Measurements from ENCODE around the gene ZDHHC14.
"Not testable (repeated sequence)": the region's sequence is repeated elsewhere in the genome, so short reads cannot be mapped to it uniquely, and the experiment has no call there.

The ZDHHC14 gene

GRCh38 chr6:157586088-157586414 is 205.1 kb downstream of the ZDHHC14 start:
- no peak for TF ChIP-seq ZNF274 (IDR thresholded peaks at IDR 0.05; ENCODE audit: low read depth, low read length)

GRCh38 chr6:157586476-157587126 is 205.6 kb downstream of the ZDHHC14 start:
- H3K4me3 ChIP-seq (ENCODE audit: low read length) = no peak overlapping the region
- no peak for TF ChIP-seq ZNF274 (IDR thresholded peaks at IDR 0.05; ENCODE audit: low read depth, low read length)

More at GRCh38 chr6:157586088-157586414, 205.1 kb downstream of the ZDHHC14 start:
- no peak overlapping the region for H3K4me3 ChIP-seq (ENCODE audit: low read length)

- H3K4me3 ChIP-seq (ENCODE audit: low read length) = no peak overlapping the region
- TF ChIP-seq ZNF274 (IDR thresholded peaks at IDR 0.05; ENCODE audit: low read depth, low read length) = no peak
Observed at GRCh38 chr6:157587127-157587926, 206.3 kb downstream of the ZDHHC14 start.

GRCh38 chr6:157590654-157591053 is 209.7 kb downstream of the ZDHHC14 start:
- not testable (repeated sequence) for H3K4me3 ChIP-seq (ENCODE audit: low read length)

- peak overlapping the region; percentile 45; the same call in 1 of the 2 replicates for H3K4me3 ChIP-seq (ENCODE audit: low read length)
- no peak for TF ChIP-seq ZNF274 (IDR thresholded peaks at IDR 0.05; ENCODE audit: low read depth, low read length)
Observed at GRCh38 chr6:157592541-157592940, 211.6 kb downstream of the ZDHHC14 start.

- H3K4me3 ChIP-seq (ENCODE audit: low read length) = peak overlapping the region; percentile 45; the same call in 1 of the 2 replicates
Observed at GRCh38 chr6:157592980-157593379, 212.0 kb downstream of the ZDHHC14 start.

GRCh38 chr6:157593596-157593995 is 212.6 kb downstream of the ZDHHC14 start:
- peak overlapping the region; percentile 45; the same call in 1 of the 2 replicates for H3K4me3 ChIP-seq (ENCODE audit: low read length)
- no peak for TF ChIP-seq ZNF274 (IDR thresholded peaks at IDR 0.05; ENCODE audit: low read depth, low read length)

More at GRCh38 chr6:157592980-157593379, 212.0 kb downstream of the ZDHHC14 start:
- no peak for TF ChIP-seq ZNF274 (IDR thresholded peaks at IDR 0.05; ENCODE audit: low read depth, low read length)

GRCh38 chr6:157594292-157594691 is 213.3 kb downstream of the ZDHHC14 start:
- H3K4me3 ChIP-seq (ENCODE audit: low read length) = peak overlapping the region; percentile 26; the same call in 1 of the 2 replicates
- no peak for TF ChIP-seq ZNF274 (IDR thresholded peaks at IDR 0.05; ENCODE audit: low read depth, low read length)

GRCh38 chr6:157595768-157596167 is 214.8 kb downstream of the ZDHHC14 start:
- no peak overlapping the region; the same call in 1 of the 2 replicates for H3K4me3 ChIP-seq (ENCODE audit: low read length)
- no peak for TF ChIP-seq ZNF274 (IDR thresholded peaks at IDR 0.05; ENCODE audit: low read depth, low read length)

- TF ChIP-seq ZNF274 (IDR thresholded peaks at IDR 0.05; ENCODE audit: low read depth, low read length) = no peak
- no peak overlapping the region for H3K4me3 ChIP-seq (ENCODE audit: low read length)
Observed at GRCh38 chr6:157596461-157596860, 215.5 kb downstream of the ZDHHC14 start.

- no peak for TF ChIP-seq ZNF274 (IDR thresholded peaks at IDR 0.05; ENCODE audit: low read depth, low read length)
- H3K4me3 ChIP-seq (ENCODE audit: low read length) = no peak overlapping the region
Observed at GRCh38 chr6:157596886-157597285, 215.9 kb downstream of the ZDHHC14 start.

- TF ChIP-seq ZNF274 (IDR thresholded peaks at IDR 0.05; ENCODE audit: low read depth, low read length) = no peak
- H3K4me3 ChIP-seq (ENCODE audit: low read length) = no peak overlapping the region; the same call in 1 of the 2 replicates
Observed at GRCh38 chr6:157597461-157598312, 216.7 kb downstream of the ZDHHC14 start.

- TF ChIP-seq ZNF274 (IDR thresholded peaks at IDR 0.05; ENCODE audit: low read depth, low read length) = no peak
- no peak overlapping the region; the same call in 1 of the 2 replicates for H3K4me3 ChIP-seq (ENCODE audit: low read length)
Observed at GRCh38 chr6:157599191-157599590, 218.2 kb downstream of the ZDHHC14 start.

- no peak for TF ChIP-seq ZNF274 (IDR thresholded peaks at IDR 0.05; ENCODE audit: low read depth, low read length)
- no peak overlapping the region for H3K4me3 ChIP-seq (ENCODE audit: low read length)
Observed at GRCh38 chr6:157600807-157601206, 219.8 kb downstream of the ZDHHC14 start.

All from GM08714 (cell line).